ENCODE data around the gene ADAMTS9. TPM values are rescaled to one million over a fixed set of nuclear protein-coding genes. Genes with fewer than 3 reads are reported as not detected.

ADAMTS9 gene
- total and polyA plus RNA-seq, 7 donors = 6.7 to 65.8 (median 16.1) TPM

DNA sequence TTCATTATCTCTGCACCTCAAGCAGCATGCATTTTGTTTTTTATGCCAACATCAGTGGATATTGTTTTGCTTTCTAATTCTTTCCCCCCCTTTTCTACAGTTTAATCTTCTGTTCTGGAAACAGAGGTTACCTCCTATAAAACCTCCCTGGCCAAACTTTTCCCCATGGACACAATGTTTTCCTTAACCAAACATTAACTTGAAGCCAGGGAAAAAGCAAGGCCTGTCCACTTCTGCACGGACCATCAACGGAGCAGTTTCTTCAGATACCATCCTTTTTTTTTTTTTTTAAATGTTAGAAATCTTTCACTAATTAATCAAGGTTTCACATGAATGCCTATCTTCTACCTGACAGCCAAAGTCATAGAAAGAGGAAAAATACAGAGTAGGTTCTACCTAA is 127.0 kb downstream of the ADAMTS9 start:
- Histone ChIP-seq H3K27ac (no peak overlapping the region), H3K27me3 (ENCODE audit: insufficient read depth in 3 of 3, low read length in 2 of 3) (no peaks in the 10 kb centered on the region), H3K9me3 (no peaks in the 10 kb centered on the region), H3K4me1 (no peaks in the 10 kb centered on the region), H3K36me3 (ENCODE audit: insufficient read depth in 1 of 2, low read depth in 1 of 2) (peaks cover 29 to 58% of the 10 kb centered on the region in 2 donors), H3K4me3 (peak overlapping the region; percentile 41)
- WGBS, 3 donors = 69 to 78% (median 76%) methylated on average over 2 of the region's 2 CpGs
- no peak for ATAC-seq
- no peak for TF ChIP-seq CTCF (IDR thresholded peaks at IDR 0.05)
- intact Hi-C loops (cut with DNase I) = no loop called here
- no peak for DNase-seq

- intact Hi-C loops (cut with DNase I) = no loop called here
- no peak for DNase-seq
- Histone ChIP-seq H3K36me3 (ENCODE audit: insufficient read depth in 1 of 2, low read depth in 1 of 2) (peaks cover 35 to 64% of the 10 kb centered on the region in 2 donors), H3K9me3 (no peaks in the 10 kb centered on the region), H3K27me3 (ENCODE audit: insufficient read depth in 3 of 3, low read length in 2 of 3) (no peaks in the 10 kb centered on the region), H3K4me3 (no peak overlapping the region), H3K4me1 (no peaks in the 10 kb centered on the region), H3K27ac (no peak overlapping the region)
- WGBS, 3 donors = 93 to 94% (median 93%) methylated on average over 7 of the region's 7 CpGs
- TF ChIP-seq CTCF (IDR thresholded peaks at IDR 0.05) = no peak
- ATAC-seq = no peak
Measured at GRCh38 chr3:64559588-64559987, 128.2 kb downstream of the ADAMTS9 start.

DNA sequence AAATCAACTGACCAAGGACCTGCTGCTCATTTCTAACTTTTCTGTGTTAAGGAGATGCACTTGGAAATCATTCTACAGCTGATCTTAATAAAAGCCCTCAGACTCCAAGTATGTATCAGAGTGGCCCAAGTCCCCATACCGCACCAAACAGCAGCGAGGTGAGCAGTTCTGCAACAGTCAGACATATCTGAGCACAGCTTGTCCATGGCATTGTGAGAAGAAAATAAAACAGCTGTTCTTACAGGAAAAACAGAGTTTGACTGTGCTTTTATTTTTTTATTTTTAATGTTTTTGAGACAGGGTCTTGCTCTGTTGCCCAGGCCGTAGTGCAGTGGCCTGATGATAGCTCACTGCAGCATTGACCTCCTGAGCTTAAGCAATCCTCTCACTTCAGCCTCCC is 131.8 kb downstream of the ADAMTS9 start:
- TF ChIP-seq CTCF (IDR thresholded peaks at IDR 0.05) = no peak
- intact Hi-C loops (cut with DNase I) = no loop called here
- Histone ChIP-seq H3K9me3 (no peaks in the 10 kb centered on the region), H3K36me3 (ENCODE audit: insufficient read depth in 1 of 2, low read depth in 1 of 2) (peaks cover 37 to 73% of the 10 kb centered on the region in 2 donors), H3K27ac (no peak overlapping the region), H3K4me3 (no peak overlapping the region), H3K4me1 (no peaks in the 10 kb centered on the region), H3K27me3 (ENCODE audit: insufficient read depth in 3 of 3, low read length in 2 of 3) (no peaks in the 10 kb centered on the region)
- 97 to 99% (median 99%) methylated on average over 3 of the region's 3 CpGs for WGBS, 3 donors
- ATAC-seq (no peak), DNase-seq (no peak)

- no peak for TF ChIP-seq CTCF (IDR thresholded peaks at IDR 0.05)
- no peaks in the 10 kb centered on the region for H3K27me3 ChIP-seq (ENCODE audit: insufficient read depth in 3 of 3, low read length in 2 of 3)
- peaks cover 32 to 73% of the 10 kb centered on the region in 2 donors for H3K36me3 ChIP-seq (ENCODE audit: insufficient read depth in 1 of 2, low read depth in 1 of 2)
- WGBS, 3 donors = 85 to 90% (median 88%) methylated on average over 3 of the region's 3 CpGs
- no peak overlapping the region for H3K4me3 ChIP-seq
- ATAC-seq = no peak
- intact Hi-C loops (cut with DNase I) = no loop called here
- no peaks in the 10 kb centered on the region for H3K9me3 ChIP-seq
- DNase-seq = no peak
- H3K4me1 ChIP-seq = no peaks in the 10 kb centered on the region
- no peak overlapping the region for H3K27ac ChIP-seq
Measured at GRCh38 chr3:64555351-64555750, 132.4 kb downstream of the ADAMTS9 start.
